Trophoblast cell (in vitro differentiated cells and primary cell): ENCODE measurements around the gene MOB3C.
A peak's percentile ranks its signal among the peaks of the same experiment; 100 is the strongest.

ENCODE experiments used
- DNase-seq, 2 donors: peaks; one replicate each; pipeline ENCODE4 v3.0.0-alpha.2; 2016
- H2AFZ ChIP-seq: 2 replicates; pipeline ENCODE4 v1.6.1; 2013; ENCODE audit warnings: low read length, moderate library complexity, mild to moderate bottlenecking; ENCODE audit not compliant: insufficient read depth, poor library complexity
- H2AK5ac ChIP-seq: 2 replicates; pipeline ENCODE4 v1.6.1; 2013; ENCODE audit warnings: mild to moderate bottlenecking, low read length
- H2BK120ac ChIP-seq: 2 replicates; pipeline ENCODE4 v1.6.1; 2013; ENCODE audit warnings: low read length, mild to moderate bottlenecking, moderate library complexity; ENCODE audit not compliant: insufficient read depth, poor library complexity
- H2BK12ac ChIP-seq: 2 replicates; pipeline ENCODE4 v1.6.1; 2013; ENCODE audit warnings: mild to moderate bottlenecking, low read length, moderate library complexity
- H2BK5ac ChIP-seq: 2 replicates; pipeline ENCODE4 v1.6.1; 2013; ENCODE audit warnings: low read length, low read depth, moderate library complexity, mild to moderate bottlenecking; ENCODE audit not compliant: poor library complexity
- H3K14ac ChIP-seq: 2 replicates; pipeline ENCODE4 v1.6.1; 2013; ENCODE audit warnings: mild to moderate bottlenecking, low read length
- H3K18ac ChIP-seq: 2 replicates; pipeline ENCODE4 v1.6.1; 2013; ENCODE audit warnings: mild to moderate bottlenecking, low read length
- H3K23ac ChIP-seq: 2 replicates; pipeline ENCODE4 v1.6.1; 2013; ENCODE audit warnings: low read length
- H3K27ac ChIP-seq: 2 replicates; pipeline ENCODE4 v1.5.1; 2013; ENCODE audit warnings: low read depth, mild to moderate bottlenecking, inconsistent platforms, low read length, moderate library complexity
- H3K27me3 ChIP-seq: 2 replicates; pipeline ENCODE4 v1.6.1; 2013; ENCODE audit warnings: inconsistent platforms, mild to moderate bottlenecking, low read length, moderate library complexity; ENCODE audit not compliant: insufficient read depth
- H3K36me3 ChIP-seq, 2 experiments: 1 replicate in 1 of 2; 2 replicates in 1 of 2; pipeline ENCODE4 v1.6.1; 2013; ENCODE audit warnings: low read length in 2 of 2, mild to moderate bottlenecking in 2 of 2, moderate library complexity in 1 of 2; ENCODE audit not compliant: insufficient read depth in 2 of 2, control insufficient read depth in 1 of 2
- H3K4ac ChIP-seq: 2 replicates; pipeline ENCODE4 v1.6.1; 2013; ENCODE audit warnings: low read depth, mild to moderate bottlenecking, low read length, moderate library complexity
- H3K4me1 ChIP-seq, 2 experiments: 1 replicate in 1 of 2; 2 replicates in 1 of 2; pipeline ENCODE4 v1.6.1; 2013; ENCODE audit warnings: low read length in 2 of 2, mild to moderate bottlenecking in 2 of 2, moderate library complexity in 1 of 2; ENCODE audit not compliant: insufficient read depth in 2 of 2, control insufficient read depth in 1 of 2
- H3K4me2 ChIP-seq: 2 replicates; pipeline ENCODE4 v1.6.1; 2013; ENCODE audit warnings: inconsistent platforms, mild to moderate bottlenecking, low read length, moderate library complexity
- H3K4me3 ChIP-seq: 2 replicates; pipeline ENCODE4 v1.5.1; 2013; ENCODE audit warnings: mild to moderate bottlenecking, low read depth, low read length, inconsistent platforms
- H3K79me1 ChIP-seq: one replicate; pipeline ENCODE4 v1.6.1; 2013; ENCODE audit warnings: low read length
- H3K79me2 ChIP-seq: 2 replicates; pipeline ENCODE4 v1.6.1; 2013; ENCODE audit warnings: low read length, mild to moderate bottlenecking; ENCODE audit not compliant: control insufficient read depth, insufficient read depth, poor library complexity
- H3K9ac ChIP-seq: 2 replicates; pipeline ENCODE4 v1.6.1; 2013; ENCODE audit warnings: mild to moderate bottlenecking, low read length
- H3K9me3 ChIP-seq: 2 replicates; pipeline ENCODE4 v1.6.1; 2013; ENCODE audit warnings: low read depth, mild to moderate bottlenecking, control low read depth, inconsistent platforms, low read length; ENCODE audit not compliant: insufficient read depth
- H4K12ac ChIP-seq: 2 replicates; pipeline ENCODE4 v1.6.1; 2013; ENCODE audit warnings: low read depth, mild to moderate bottlenecking, low read length, moderate library complexity
- H4K8ac ChIP-seq: 2 replicates; pipeline ENCODE4 v1.6.1; 2013; ENCODE audit warnings: low read depth, mild to moderate bottlenecking, low read length, moderate library complexity
- H4K91ac ChIP-seq: one replicate; pipeline ENCODE4 v1.6.1; 2013; ENCODE audit warnings: low read depth, mild to moderate bottlenecking, low read length, moderate library complexity
- WGBS: extraction: QIAGEN DNeasy Blood & Tissue Kit; methylation state at CpG from one replicate; pipeline ENCODE4 v1.1.7; 2013; ENCODE audit warnings: missing lambda C conversion rate; ENCODE audit not compliant: insufficient read length, insufficient coverage; ENCODE audit errors: extremely low coverage; 5-methylcytosine and 5-hydroxymethylcytosine counted together

MOB3C gene

GRCh38 chr1:46646844-46647243 lies 30.2 kb upstream of the MOB3C start:
- H2AK5ac ChIP-seq = no peak overlapping the region
- no peak for DNase-seq
- WGBS = no CpG with 5 or more reads among the region's 2 CpGs

GRCh38 chr1:46646331-46646730 lies 29.7 kb upstream of the MOB3C start:
- H4K12ac ChIP-seq = no peak overlapping the region
- H3K14ac ChIP-seq = no peak overlapping the region
- H3K36me3 ChIP-seq = peaks cover 0 to 8% of the 10 kb centered on the region in 2 experiments
- H4K91ac ChIP-seq = no peak overlapping the region
- H3K27ac ChIP-seq = no peak overlapping the region
- H3K4me1 ChIP-seq = no peaks in the 10 kb centered on the region
- H2AFZ ChIP-seq = no peak overlapping the region
- H2BK5ac ChIP-seq = no peak overlapping the region
- no peak overlapping the region for H4K8ac ChIP-seq
- no peak overlapping the region for H3K4me2 ChIP-seq
- H3K9ac ChIP-seq = no peak overlapping the region
- H3K9me3 ChIP-seq = no peaks in the 10 kb centered on the region
- H3K79me1 ChIP-seq = no peaks in the 10 kb centered on the region
- no peak overlapping the region for H3K4me3 ChIP-seq
- H2AK5ac ChIP-seq = no peak overlapping the region
- no peak overlapping the region for H3K18ac ChIP-seq
- H3K79me2 ChIP-seq = no peaks in the 10 kb centered on the region
- no peaks in the 10 kb centered on the region for H3K27me3 ChIP-seq
- H3K4ac ChIP-seq = no peak overlapping the region
- no peak for DNase-seq
- no CpG with 5 or more reads among the region's 1 CpG for WGBS
- H2BK120ac ChIP-seq = no peak overlapping the region
- no peak overlapping the region for H2BK12ac ChIP-seq
- no peak overlapping the region for H3K23ac ChIP-seq

More at GRCh38 chr1:46646844-46647243, 30.2 kb upstream of the MOB3C start:
- Histone ChIP-seq H3K79me1 (no peaks in the 10 kb centered on the region), H4K91ac (no peak overlapping the region), H2BK12ac (no peak overlapping the region), H3K4me2 (no peak overlapping the region), H3K14ac (no peak overlapping the region), H2BK120ac (no peak overlapping the region), H3K79me2 (no peaks in the 10 kb centered on the region), H3K4ac (no peak overlapping the region), H3K18ac (no peak overlapping the region), H3K23ac (no peak overlapping the region), H3K9ac (no peak overlapping the region), H3K4me1 (no peaks in the 10 kb centered on the region), H3K4me3 (no peak overlapping the region), H4K8ac (no peak overlapping the region), H3K36me3 (peaks cover 0 to 8% of the 10 kb centered on the region in 2 experiments), H3K27ac (no peak overlapping the region), H2BK5ac (no peak overlapping the region), H3K9me3 (no peaks in the 10 kb centered on the region), H2AFZ (no peak overlapping the region), H3K27me3 (no peaks in the 10 kb centered on the region), H4K12ac (no peak overlapping the region)

GRCh38 chr1:46645815-46646214 lies 29.2 kb upstream of the MOB3C start:
- Histone ChIP-seq H2BK12ac (no peak overlapping the region), H4K91ac (no peak overlapping the region), H3K79me2 (no peaks in the 10 kb centered on the region), H3K79me1 (no peaks in the 10 kb centered on the region), H3K18ac (no peak overlapping the region), H3K23ac (no peak overlapping the region), H3K4me3 (no peak overlapping the region), H2AFZ (no peak overlapping the region), H3K4ac (no peak overlapping the region), H3K9me3 (no peaks in the 10 kb centered on the region), H3K36me3 (peaks cover 0 to 8% of the 10 kb centered on the region in 2 experiments), H3K27me3 (no peaks in the 10 kb centered on the region), H2BK120ac (no peak overlapping the region), H2BK5ac (no peak overlapping the region), H3K27ac (no peak overlapping the region), H3K14ac (no peak overlapping the region), H4K12ac (no peak overlapping the region), H2AK5ac (no peak overlapping the region), H4K8ac (no peak overlapping the region), H3K9ac (no peak overlapping the region), H3K4me1 (no peaks in the 10 kb centered on the region), H3K4me2 (no peak overlapping the region)
- DNase-seq = no peak
- WGBS = no CpG with 5 or more reads among the region's 4 CpGs

GRCh38 chr1:46643368-46643775 lies 26.8 kb upstream of the MOB3C start:
- Histone ChIP-seq H3K9ac (peak overlapping the region; percentile 48), H2BK5ac (no peak overlapping the region), H3K79me1 (no peaks in the 10 kb centered on the region), H2AFZ (no peak overlapping the region), H3K14ac (no peak overlapping the region), H3K4me1 (no peaks in the 10 kb centered on the region), H3K4me3 (no peak overlapping the region), H4K8ac (no peak overlapping the region), H3K79me2 (no peaks in the 10 kb centered on the region), H3K23ac (no peak overlapping the region), H2AK5ac (no peak overlapping the region), H3K36me3 (peaks cover 0 to 2% of the 10 kb centered on the region in 2 experiments), H4K91ac (no peak overlapping the region), H2BK120ac (no peak overlapping the region), H3K27me3 (no peaks in the 10 kb centered on the region), H3K4me2 (no peak overlapping the region), H3K4ac (no peak overlapping the region), H3K9me3 (no peaks in the 10 kb centered on the region), H2BK12ac (no peak overlapping the region), H3K27ac (no peak overlapping the region), H3K18ac (no peak overlapping the region), H4K12ac (no peak overlapping the region)
- DNase-seq = no peak
